Natural killer cell (primary cell): Measurements from ENCODE around the gene FBXO48. TPM values are rescaled to one million over a fixed set of nuclear protein-coding genes. Genes with fewer than 3 reads are reported as not detected.
"Not testable (repeated sequence)": the region's sequence is repeated elsewhere in the genome, so short reads cannot be mapped to it uniquely, and the experiment has no call there.

Experiments
- ATAC-seq, 3 donors: fragments of 150-1000 bp in 2 of 3; fragments of 200-7000 bp in 1 of 3; cut with Tn5 transposase; 1 replicate in 1 of 3; 2 replicates in 2 of 3; pipeline ENCODE4 v1.10.0; 2021; ENCODE audit warnings: mild to moderate bottlenecking in 2 of 3, moderate library complexity in 2 of 3
- DNase-seq, 2 donors: peaks; one replicate each; pipeline versions ENCODE4 v3.0.0 to v3.0.0-alpha.2; 2013 to 2021; ENCODE audit warnings: mixed read lengths in 1 of 2
- H3K27ac ChIP-seq: one replicate; pipeline ENCODE4 v1.5.1; 2013; ENCODE audit warnings: mild to moderate bottlenecking, low read length
- H3K27me3 ChIP-seq: one replicate; pipeline ENCODE4 v1.6.1; 2013; ENCODE audit warnings: low read length; ENCODE audit not compliant: control insufficient read depth, insufficient read depth
- H3K36me3 ChIP-seq: one replicate; pipeline ENCODE4 v1.6.1; 2013; ENCODE audit warnings: low read length; ENCODE audit not compliant: control insufficient read depth, insufficient read depth
- H3K4me1 ChIP-seq: one replicate; pipeline ENCODE4 v1.6.1; 2013; ENCODE audit warnings: low read length; ENCODE audit not compliant: control insufficient read depth, insufficient read depth
- H3K4me3 ChIP-seq: one replicate; pipeline ENCODE4 v1.5.1; 2013; ENCODE audit warnings: low read length
- H3K9me3 ChIP-seq: one replicate; pipeline ENCODE4 v1.6.1; 2013; ENCODE audit warnings: low read length; ENCODE audit not compliant: control insufficient read depth, insufficient read depth
- H3K27ac Mint-ChIP-seq, 2 donors: one replicate each; pipeline ENCODE4 v1.8.0; 2022; ENCODE audit warnings: mild to moderate bottlenecking in 2 of 2, mixed read lengths in 2 of 2, moderate library complexity in 1 of 2
- H3K27me3 Mint-ChIP-seq, 2 donors: one replicate each; pipeline ENCODE4 v1.8.0; 2022; ENCODE audit warnings: low read depth in 2 of 2, mixed read lengths in 2 of 2
- H3K36me3 Mint-ChIP-seq: one replicate; pipeline ENCODE4 v1.8.0; 2022; ENCODE audit warnings: mixed read lengths
- H3K4me1 Mint-ChIP-seq, 2 donors: one replicate each; pipeline ENCODE4 v1.8.0; 2022; ENCODE audit warnings: mixed read lengths in 2 of 2
- H3K4me3 Mint-ChIP-seq: one replicate; pipeline ENCODE4 v1.8.0; 2022; ENCODE audit warnings: mild to moderate bottlenecking, moderate library complexity, mixed read lengths
- H3K9me3 Mint-ChIP-seq, 2 donors: one replicate each; pipeline ENCODE4 v1.8.0; 2022; ENCODE audit warnings: mixed read lengths in 2 of 2
- whole genome bisulfite sequencing: methylation state at CpG from one replicate; pipeline ENCODE4 v1.1.7; 2013; ENCODE audit warnings: missing lambda C conversion rate; ENCODE audit not compliant: insufficient coverage; 5-methylcytosine and 5-hydroxymethylcytosine counted together
- intact Hi-C: fragments of 100-400 bp; cut with micrococcal nuclease; formaldehyde crosslinking; loops from one replicate; pipeline ENCODE4 v1.14.2; 2022
- total RNA-seq, 4 donors: library from RNA; stranded (reverse); fragments of 120-200 nt in 1 of 4; gene quantifications; one replicate each; pipeline versions ENCODE4 v1.2.3 to v1.2.4, GENCODE V29; 2013 to 2022
- TF ChIP-seq, protein P1 (sequence below): fragments of 200-600 bp; IDR thresholded peaks from one replicate; pipeline ENCODE4 v1.8.0; 2022; ENCODE audit warnings: antibody characterized with exemption

FBXO48 gene
- total RNA-seq, 3 donors from 2014 or later (not counting 1 experiment from before 2014, with no cell fraction given), result 0.96 to 1.3 (median 1.1) TPM

DNA sequence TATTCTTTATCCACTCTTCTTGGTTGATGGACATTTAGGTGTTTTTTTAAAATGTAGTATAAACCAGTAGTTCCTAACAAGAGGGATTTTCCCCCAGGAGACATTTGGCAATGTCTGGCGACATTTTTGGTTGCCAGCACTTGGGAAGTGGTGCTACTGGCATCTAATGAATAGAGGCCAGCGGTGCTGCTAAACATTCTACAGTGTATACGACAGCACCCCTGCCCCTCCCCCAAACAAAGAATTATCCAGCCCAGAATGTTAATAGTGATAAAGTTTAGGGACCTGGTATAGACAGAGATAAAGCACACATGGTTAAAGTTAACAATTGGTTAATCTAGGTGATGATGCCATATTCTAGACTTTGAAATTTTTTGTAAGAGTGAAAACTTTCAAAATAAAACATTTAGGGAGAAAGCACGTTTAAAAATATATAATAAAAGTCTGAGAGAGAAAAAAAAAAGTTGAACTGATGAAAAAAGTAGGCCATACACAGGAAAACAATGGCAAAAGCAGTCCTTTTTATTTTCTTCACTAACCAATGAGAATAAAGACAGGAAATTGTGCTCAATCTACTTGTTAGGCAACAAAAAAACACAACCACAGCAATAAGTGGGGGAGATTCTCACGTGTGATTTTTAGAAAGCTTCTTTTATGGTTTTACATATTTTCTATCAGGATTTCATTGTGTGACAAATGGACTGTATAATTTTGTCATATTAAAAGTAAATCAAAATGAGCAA is 14.8 kb downstream of the FBXO48 start:
- Mint-ChIP-seq H3K27ac (peak overlapping the region; percentile 19 to 82), H3K4me3 (peak overlapping the region; percentile 21), H3K4me1 (peaks cover 9 to 18% of the 10 kb centered on the region in 2 donors), H3K9me3 (no peaks in the 10 kb centered on the region), H3K36me3 (no peaks in the 10 kb centered on the region), H3K27me3 (no peaks in the 10 kb centered on the region)
- Histone ChIP-seq H3K9me3 (peaks cover 19% of the 10 kb centered on the region), H3K4me1 (peaks cover 6% of the 10 kb centered on the region), H3K4me3 (no peak overlapping the region), H3K36me3 (no peaks in the 10 kb centered on the region), H3K27me3 (no peaks in the 10 kb centered on the region), H3K27ac (peak overlapping the region; percentile 25)
- WGBS, result 95% methylated on average over 1 of the region's 5 CpGs
- ATAC-seq (peak; percentile 62 to 79 (median 63)), DNase-seq (peak in 1 of 2 donors; percentile 58)
- intact Hi-C loops, result no loop called here
- TF ChIP-seq, protein P1, sequence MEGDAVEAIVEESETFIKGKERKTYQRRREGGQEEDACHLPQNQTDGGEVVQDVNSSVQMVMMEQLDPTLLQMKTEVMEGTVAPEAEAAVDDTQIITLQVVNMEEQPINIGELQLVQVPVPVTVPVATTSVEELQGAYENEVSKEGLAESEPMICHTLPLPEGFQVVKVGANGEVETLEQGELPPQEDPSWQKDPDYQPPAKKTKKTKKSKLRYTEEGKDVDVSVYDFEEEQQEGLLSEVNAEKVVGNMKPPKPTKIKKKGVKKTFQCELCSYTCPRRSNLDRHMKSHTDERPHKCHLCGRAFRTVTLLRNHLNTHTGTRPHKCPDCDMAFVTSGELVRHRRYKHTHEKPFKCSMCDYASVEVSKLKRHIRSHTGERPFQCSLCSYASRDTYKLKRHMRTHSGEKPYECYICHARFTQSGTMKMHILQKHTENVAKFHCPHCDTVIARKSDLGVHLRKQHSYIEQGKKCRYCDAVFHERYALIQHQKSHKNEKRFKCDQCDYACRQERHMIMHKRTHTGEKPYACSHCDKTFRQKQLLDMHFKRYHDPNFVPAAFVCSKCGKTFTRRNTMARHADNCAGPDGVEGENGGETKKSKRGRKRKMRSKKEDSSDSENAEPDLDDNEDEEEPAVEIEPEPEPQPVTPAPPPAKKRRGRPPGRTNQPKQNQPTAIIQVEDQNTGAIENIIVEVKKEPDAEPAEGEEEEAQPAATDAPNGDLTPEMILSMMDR, result no peak

DNA sequence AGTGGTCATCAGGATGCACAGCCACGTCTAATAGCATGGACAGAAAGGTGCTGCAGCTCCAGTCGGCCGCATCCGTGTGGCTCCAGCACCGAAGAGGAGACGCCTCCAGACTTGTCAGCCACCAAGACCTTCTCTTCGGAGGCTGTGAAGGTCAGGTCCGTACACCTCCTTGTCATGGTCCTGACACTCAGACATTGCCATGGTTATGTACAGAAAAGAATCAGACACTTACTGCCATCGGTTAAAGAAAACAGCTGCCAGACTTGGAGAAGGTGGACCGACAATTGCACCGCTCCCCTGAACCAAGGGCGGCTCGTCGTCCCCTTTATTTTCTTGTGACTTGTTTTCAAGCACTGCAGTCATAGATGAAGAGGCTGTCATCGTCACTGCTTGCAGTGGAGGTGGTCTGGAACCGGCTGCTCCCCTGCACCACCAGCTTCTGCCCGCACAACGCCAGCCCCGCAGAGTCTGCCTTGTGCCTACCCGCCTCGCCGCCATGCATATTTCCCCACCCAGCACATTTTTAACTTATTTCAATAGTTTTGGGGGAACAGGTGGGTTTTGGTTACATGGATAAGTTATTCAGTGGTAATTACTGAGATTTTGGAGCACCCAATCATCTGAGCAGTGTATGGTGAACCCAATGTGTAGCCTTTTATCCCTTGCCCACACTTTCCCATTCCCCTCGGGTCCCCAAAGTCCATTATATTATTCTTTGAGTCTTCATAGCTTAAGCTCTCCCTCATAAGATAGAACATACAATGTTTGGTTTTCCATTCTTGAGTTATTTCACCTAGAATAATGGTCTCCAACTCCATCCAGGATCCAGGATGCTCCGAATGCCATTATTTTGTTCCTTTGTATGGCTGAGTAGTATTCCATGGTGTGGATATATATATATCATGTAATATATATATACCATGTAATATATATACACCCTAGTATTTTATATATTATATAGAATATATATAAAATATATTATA is 18.1 kb downstream of the FBXO48 start:
- H3K9me3 ChIP-seq, result peaks cover 22% of the 10 kb centered on the region
- no peak overlapping the region for H3K27ac ChIP-seq
- ATAC-seq, result peak; percentile 19 to 32 (median 30)
- no peak overlapping the region for H3K4me3 ChIP-seq
- peaks cover 6% of the 10 kb centered on the region for H3K4me1 ChIP-seq
- Mint-ChIP-seq H3K27ac (no peak overlapping the region), H3K4me1 (peaks cover 9 to 16% of the 10 kb centered on the region in 2 donors), H3K4me3 (no peak overlapping the region), H3K9me3 (no peaks in the 10 kb centered on the region), H3K27me3 (no peaks in the 10 kb centered on the region), H3K36me3 (no peaks in the 10 kb centered on the region)
- no peaks in the 10 kb centered on the region for H3K36me3 ChIP-seq
- TF ChIP-seq, protein P1, result no peak
- WGBS, result 95% methylated on average over 22 of the region's 24 CpGs
- no peaks in the 10 kb centered on the region for H3K27me3 ChIP-seq
- intact Hi-C loops, result loop anchor here (10.0 kb wide), 1 partner anchor 254 kb away; no protein-coding TSS in a partner anchor
- peak in 1 of 2 donors; percentile 22 for DNase-seq

DNA sequence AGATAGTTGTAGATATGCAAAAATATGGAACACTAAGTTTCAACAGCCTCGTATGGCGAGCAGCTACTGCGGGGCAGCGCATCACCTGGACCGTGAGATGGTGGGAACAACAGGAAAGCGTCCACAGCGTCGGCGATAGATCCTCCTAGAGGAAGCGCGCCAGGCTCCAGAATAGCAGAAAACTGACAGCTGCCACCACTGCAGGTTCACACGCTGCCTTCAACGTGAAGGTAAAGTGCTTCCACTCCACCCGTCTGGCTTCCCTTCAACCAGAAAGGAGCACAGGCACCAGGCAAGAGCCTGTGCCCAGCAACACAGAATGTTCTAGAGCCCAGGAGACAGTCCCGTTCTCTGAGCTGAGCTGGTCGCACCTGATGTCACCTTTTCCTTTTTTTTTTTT is 20.0 kb downstream of the FBXO48 start:
- Mint-ChIP-seq H3K27ac (no peak overlapping the region), H3K4me1 (peaks cover 1 to 2% of the 10 kb centered on the region in 2 donors), H3K36me3 (no peaks in the 10 kb centered on the region), H3K27me3 (no peaks in the 10 kb centered on the region), H3K9me3 (no peaks in the 10 kb centered on the region), H3K4me3 (no peak overlapping the region)
- H3K4me1 ChIP-seq, result peaks cover 2% of the 10 kb centered on the region
- intact Hi-C loops, result loop anchor here (10.0 kb wide), 1 partner anchor 252 kb away; no protein-coding TSS in a partner anchor
- WGBS, result 90% methylated on average over 16 of the region's 16 CpGs
- H3K4me3 ChIP-seq, result no peak overlapping the region
- DNase-seq (no peak), ATAC-seq (peak in 1 of 3 donors; percentile 21)
- H3K9me3 ChIP-seq, result peaks cover 22% of the 10 kb centered on the region
- H3K27ac ChIP-seq, result no peak overlapping the region
- H3K27me3 ChIP-seq, result no peaks in the 10 kb centered on the region
- H3K36me3 ChIP-seq, result no peaks in the 10 kb centered on the region
- TF ChIP-seq, protein P1, result no peak

DNA sequence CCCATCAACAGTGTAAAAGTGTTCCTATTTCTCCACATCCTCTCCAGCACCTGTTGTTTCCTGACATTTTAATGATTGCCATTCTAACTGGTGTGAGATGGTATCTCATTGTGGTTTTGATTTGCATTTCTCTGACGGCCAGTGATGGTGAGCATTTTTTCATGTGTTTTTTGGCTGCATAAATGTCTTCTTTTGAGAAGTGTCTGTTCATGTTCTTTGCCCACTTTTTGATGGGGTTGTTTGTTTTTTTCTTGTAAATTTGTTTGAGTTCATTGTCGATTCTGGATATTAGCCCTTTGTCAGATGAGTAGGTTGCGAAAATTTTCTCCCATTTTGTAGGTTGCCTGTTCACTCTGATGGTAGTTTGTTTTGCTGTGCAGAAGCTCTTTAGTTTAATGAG is 20.7 kb downstream of the FBXO48 start:
- H3K9me3 Mint-ChIP-seq, ATAC-seq, H3K36me3 ChIP-seq, H3K27me3 Mint-ChIP-seq, H3K36me3 Mint-ChIP-seq, H3K27me3 ChIP-seq, H3K4me1 Mint-ChIP-seq, H3K4me3 Mint-ChIP-seq, H3K27ac Mint-ChIP-seq, H3K4me1 ChIP-seq, H3K4me3 ChIP-seq, H3K27ac ChIP-seq, DNase-seq: not testable (repeated sequence)
- intact Hi-C loops, result loop anchor here (10.0 kb wide), 1 partner anchor 252 kb away; no protein-coding TSS in a partner anchor
- no CpG with 5 or more reads among the region's 3 CpGs for WGBS
- H3K9me3 ChIP-seq, result peaks cover 22% of the 10 kb centered on the region
